Naive thymus-derived CD8-positive, alpha-beta T cell (primary cell): ENCODE data around the gene S1PR4. TPM values are rescaled to one million over a fixed set of nuclear protein-coding genes. Genes with fewer than 3 reads are reported as not detected.
"Not testable (repeated sequence)": the region's sequence is repeated elsewhere in the genome, so short reads cannot be mapped to it uniquely, and the experiment has no call there.

Source experiments
- ATAC-seq, 2 donors: fragments of 150-1000 bp; cut with Tn5 transposase in 1 of 2; sonication (Bioruptor Pico), chemical (Tn5 transposase) in 1 of 2; 1 replicate in 1 of 2; 2 replicates in 1 of 2; pipeline ENCODE4 v1.10.0; 2021; ENCODE audit warnings: mild to moderate bottlenecking in 2 of 2, moderate library complexity in 2 of 2
- POLR2A ChIA-PET: fragments of 350-600 bp; sonication (Branson Sonifier 250); formaldehyde crosslinking; loops from one replicate; lab custom pipeline; 2021; ENCODE audit warnings: antibody characterized with exemption; lab: Charles Lee
- DNase-seq, 10 donors: peaks; one replicate each; pipeline versions ENCODE4 v3.0.0 to v3.0.0-alpha.2; 2020 to 2022
- H3K27ac Mint-ChIP-seq, 10 donors: one replicate each; pipeline ENCODE4 v1.8.0; 2020 to 2022; ENCODE audit warnings: mild to moderate bottlenecking in 10 of 10, mixed read lengths in 10 of 10, moderate library complexity in 4 of 10, inconsistent platforms in 1 of 10
- H3K27me3 Mint-ChIP-seq, 5 donors: one replicate each; pipeline ENCODE4 v1.8.0; 2021 to 2022; ENCODE audit warnings: mixed read lengths in 5 of 5
- H3K36me3 Mint-ChIP-seq, 3 donors: one replicate each; pipeline ENCODE4 v1.8.0; 2020 to 2022; ENCODE audit warnings: mixed read lengths in 3 of 3, mild to moderate bottlenecking in 2 of 3, inconsistent platforms in 1 of 3
- H3K4me1 Mint-ChIP-seq, 4 donors: one replicate each; pipeline ENCODE4 v1.8.0; 2021 to 2022; ENCODE audit warnings: mixed read lengths in 4 of 4
- H3K4me3 Mint-ChIP-seq, 10 donors: one replicate each; pipeline ENCODE4 v1.8.0; 2020 to 2022; ENCODE audit warnings: mild to moderate bottlenecking in 10 of 10, mixed read lengths in 10 of 10, moderate library complexity in 6 of 10, inconsistent platforms in 1 of 10
- H3K9me3 Mint-ChIP-seq, 9 donors: one replicate each; pipeline ENCODE4 v1.8.0; 2020 to 2022; ENCODE audit warnings: mixed read lengths in 9 of 9, mild to moderate bottlenecking in 3 of 9, inconsistent platforms in 1 of 9, moderate library complexity in 1 of 9
- polyA plus RNA-seq, 3 donors: library from polyadenylated mRNA; unstranded; fragments of 300-500 nt; fragmentation: Illumina TruSeq; gene quantifications; one replicate each; pipeline ENCODE4 v1.2.3, GENCODE V29; 2021
- total RNA-seq, 8 experiments: library from RNA in 2 of 8; stranded (reverse) in 2 of 8; gene quantifications; one replicate each; pipeline ENCODE4 v1.2.3 and lab custom pipeline; 2021 to 2026

The S1PR4 gene
- total and polyA plus RNA-seq, 5 experiments from 2014 or later = 217 to 470 (median 286) TPM

DNA sequence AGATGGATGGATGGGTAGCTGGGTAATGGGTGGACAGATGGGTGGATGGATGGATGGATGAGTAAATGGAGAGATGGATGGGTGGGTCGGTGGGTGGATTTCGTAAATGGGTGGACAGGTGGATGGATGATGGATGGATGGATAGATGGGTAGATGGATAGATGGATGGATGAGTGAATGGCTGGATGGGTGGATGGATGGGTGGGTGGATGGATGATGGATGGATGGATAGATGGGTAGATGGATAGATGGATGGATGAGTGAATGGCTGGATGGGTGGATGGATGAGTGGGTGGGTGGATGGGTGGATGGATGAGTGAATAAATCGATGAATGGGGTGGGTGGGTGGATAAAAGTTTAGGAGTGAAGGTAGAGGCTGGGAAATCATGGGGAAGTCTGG is 24.1 kb upstream of the S1PR4 start:
- peak overlapping the region in 2 of 10 donors; percentile 77 to 86 for H3K27ac Mint-ChIP-seq
- H3K4me1 Mint-ChIP-seq, H3K9me3 Mint-ChIP-seq, H3K27me3 Mint-ChIP-seq, H3K36me3 Mint-ChIP-seq, POLR2A ChIA-PET, DNase-seq, ATAC-seq: not testable (repeated sequence)
- peak overlapping the region in 3 of 10 donors; percentile 69 to 75 (median 71) for H3K4me3 Mint-ChIP-seq

DNA sequence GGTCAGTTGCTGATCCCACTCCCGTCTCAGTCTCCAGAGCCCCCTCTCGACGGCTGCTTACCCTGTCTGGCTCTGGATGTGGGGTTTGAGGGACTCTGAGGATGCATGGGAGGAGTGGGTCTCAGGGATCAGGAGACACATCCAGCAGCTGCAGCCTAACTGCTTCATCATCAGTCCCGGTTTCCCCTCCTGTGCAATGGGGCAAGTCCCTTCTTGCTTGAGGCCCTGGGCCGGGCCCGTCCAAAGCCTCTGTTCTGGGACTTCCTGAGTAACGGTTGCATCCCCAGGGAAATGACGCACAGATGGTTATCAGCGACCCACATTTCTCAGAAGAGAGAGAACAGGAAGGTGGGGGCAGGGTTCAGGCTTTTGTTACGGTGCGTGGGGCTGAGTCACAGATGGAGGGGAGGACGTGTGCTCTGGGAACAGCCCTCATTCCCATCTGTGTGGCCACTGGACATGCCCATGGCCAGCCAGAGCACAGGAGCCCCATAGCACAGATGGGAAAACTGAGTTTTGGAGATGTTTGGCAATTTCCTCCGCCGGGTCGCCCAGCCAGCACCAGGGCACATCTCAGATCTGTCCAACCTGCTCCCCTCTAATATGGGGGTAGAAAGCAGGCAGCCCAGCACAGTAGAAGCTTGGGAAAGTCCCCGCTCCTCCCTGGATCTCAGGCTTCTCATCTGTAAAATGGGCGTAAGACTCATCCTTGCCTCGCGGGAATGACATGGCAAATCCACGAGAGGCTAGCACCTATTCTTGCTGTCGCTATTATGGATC is 23.4 kb upstream of the S1PR4 start:
- POLR2A ChIA-PET = no interaction called here
- H3K4me3 Mint-ChIP-seq = peak overlapping the region in 8 of 10 donors; percentile 47 to 75 (median 70)
- DNase-seq (peak; percentile 41 to 77 (median 68)), ATAC-seq (peak; percentile 88 to 95)
- peaks cover 0 to 10% (median 6%) of the 10 kb centered on the region in 4 donors for H3K4me1 Mint-ChIP-seq
- H3K27me3 Mint-ChIP-seq = no peaks in the 10 kb centered on the region
- H3K36me3 Mint-ChIP-seq = peaks cover 0 to under 1% (median 0%) of the 10 kb centered on the region in 3 donors
- H3K9me3 Mint-ChIP-seq = peaks cover 0 to 2% (median 0%) of the 10 kb centered on the region in 9 donors
- H3K27ac Mint-ChIP-seq = peak overlapping the region in 7 of 10 donors; percentile 74 to 88 (median 86)

DNA sequence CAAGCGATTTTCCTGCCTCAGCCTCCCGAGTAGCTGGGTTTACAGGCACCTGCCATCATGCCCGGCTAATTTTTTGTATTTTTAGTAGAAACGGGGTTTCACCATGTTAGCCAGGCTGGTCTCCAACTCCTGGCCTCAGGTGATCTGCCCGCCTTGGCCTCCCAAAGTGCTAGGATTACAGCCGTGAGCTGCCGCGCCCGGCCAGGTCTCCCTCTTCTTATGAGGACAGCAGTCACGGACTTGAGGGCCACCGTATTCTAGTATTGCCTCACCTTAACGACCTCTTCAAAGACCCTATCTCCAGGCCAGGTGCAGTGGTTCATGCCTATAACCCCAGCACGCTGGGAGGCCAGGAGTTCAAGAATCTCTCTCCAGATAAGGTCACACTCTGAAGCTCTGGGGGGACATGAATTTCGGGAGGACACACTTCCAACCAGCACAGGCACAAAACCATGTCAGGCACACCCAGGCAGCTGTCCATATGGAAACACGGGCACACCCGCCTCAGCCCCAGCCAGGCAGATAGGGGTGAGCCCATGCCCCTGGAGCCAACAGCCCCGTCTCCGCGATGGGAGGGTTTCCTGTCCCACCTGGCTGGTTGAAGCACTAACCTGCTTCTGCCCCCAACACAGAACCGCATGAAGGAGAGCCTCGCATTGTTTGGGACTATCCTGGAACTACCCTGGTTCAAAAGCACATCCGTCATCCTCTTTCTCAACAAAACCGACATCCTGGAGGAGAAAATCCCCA is 21.3 kb upstream of the S1PR4 start:
- DNase-seq (no peak), ATAC-seq (no peak)
- Mint-ChIP-seq H3K27ac (peak overlapping the region in 6 of 10 donors; percentile 27 to 76 (median 72)), H3K4me3 (no peak overlapping the region), H3K9me3 (peaks cover 0 to 4% (median 0%) of the 10 kb centered on the region in 9 donors), H3K27me3 (no peaks in the 10 kb centered on the region), H3K36me3 (peaks cover 0 to 3% (median 0%) of the 10 kb centered on the region in 3 donors), H3K4me1 (peaks cover 0 to 12% (median 7%) of the 10 kb centered on the region in 4 donors)
- POLR2A ChIA-PET = no interaction called here

DNA sequence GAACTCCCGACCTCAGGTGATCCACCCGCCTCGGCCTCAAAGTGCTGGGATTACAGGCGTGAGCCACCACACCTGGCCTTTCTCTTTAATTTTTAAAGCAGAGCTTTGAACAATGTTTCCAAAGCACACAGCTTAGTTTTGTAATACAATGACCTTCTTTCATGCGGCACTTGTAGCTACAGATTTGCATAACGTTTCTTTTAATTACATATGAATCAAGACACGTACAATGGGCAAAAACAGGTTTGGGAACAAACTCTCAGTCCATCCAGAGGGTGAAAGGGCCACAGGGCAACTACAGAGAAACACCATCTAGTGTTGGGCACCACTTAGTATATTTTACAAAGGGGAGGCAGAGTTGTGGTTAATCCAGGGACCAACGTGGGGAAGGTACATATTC is 19.0 kb upstream of the S1PR4 start:
- H3K36me3 Mint-ChIP-seq = peaks cover 0 to 3% (median 0%) of the 10 kb centered on the region in 3 donors
- peaks cover 0 to 4% (median 0%) of the 10 kb centered on the region in 9 donors for H3K9me3 Mint-ChIP-seq
- no peak overlapping the region for H3K27ac Mint-ChIP-seq
- peaks cover 9 to 25% (median 16%) of the 10 kb centered on the region in 4 donors for H3K4me1 Mint-ChIP-seq
- no peak for DNase-seq
- ATAC-seq = no peak
- no peak overlapping the region for H3K4me3 Mint-ChIP-seq
- POLR2A ChIA-PET = interaction anchor here (0.6 to 0.9 kb wide), 2 partner anchors 17 to 143 kb away, joined by 4 to 6 read pairs; no protein-coding TSS in a partner anchor
- no peaks in the 10 kb centered on the region for H3K27me3 Mint-ChIP-seq

DNA sequence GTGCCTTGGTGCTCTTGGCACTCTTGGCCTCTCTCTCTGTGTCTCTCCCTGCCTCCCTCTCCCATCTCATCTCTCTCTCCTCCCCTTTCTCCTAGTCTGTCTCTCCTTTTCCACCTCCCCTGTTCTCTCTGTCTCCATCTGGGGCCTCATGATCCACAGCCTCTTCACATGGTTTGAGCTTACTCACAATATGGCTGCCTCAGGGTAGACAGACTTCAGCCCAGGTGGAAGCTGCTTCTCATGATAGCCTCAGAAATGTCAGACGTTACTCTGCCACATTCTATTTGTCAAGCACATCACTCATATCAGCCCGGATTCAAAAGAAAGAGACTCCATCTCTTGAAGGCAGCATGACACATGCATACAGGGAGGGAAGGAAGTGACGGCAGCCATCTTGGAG is 18.4 kb upstream of the S1PR4 start:
- no peak for ATAC-seq
- POLR2A ChIA-PET = interaction anchor here (0.6 to 1.3 kb wide), 2 partner anchors 9 to 144 kb away, joined by 4 read pairs; no protein-coding TSS in a partner anchor
- DNase-seq = no peak

DNA sequence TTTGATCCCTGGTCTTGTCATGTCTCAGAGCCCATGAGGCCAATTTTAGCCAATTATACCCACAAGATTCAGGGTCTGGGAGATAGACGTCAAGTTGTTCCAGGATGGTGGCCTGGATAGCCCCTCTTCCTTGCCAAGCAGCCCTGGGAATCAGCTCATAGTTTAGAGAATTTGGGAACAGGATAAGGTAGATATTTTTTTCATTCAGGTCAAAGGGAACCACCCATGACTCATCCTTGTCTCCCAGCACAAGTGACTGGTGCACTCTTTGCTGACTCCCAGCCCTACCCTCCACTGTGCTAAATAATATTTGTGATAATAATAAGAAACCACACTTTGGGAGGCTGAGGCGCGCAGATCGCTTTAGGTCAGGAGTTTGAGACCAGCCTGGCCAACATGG is 17.1 kb upstream of the S1PR4 start:
- peaks cover 11 to 38% (median 21%) of the 10 kb centered on the region in 4 donors for H3K4me1 Mint-ChIP-seq
- H3K36me3 Mint-ChIP-seq = peaks cover 0 to 3% (median 0%) of the 10 kb centered on the region in 3 donors
- no peak overlapping the region for H3K4me3 Mint-ChIP-seq
- DNase-seq (no peak), ATAC-seq (no peak)
- H3K27ac Mint-ChIP-seq = peak overlapping the region in 1 of 10 donors; percentile 48
- POLR2A ChIA-PET = interaction anchor here (1.0 to 3.1 kb wide), 3 partner anchors 20 to 25 kb away, joined by 5 to 10 read pairs (median 6); no protein-coding TSS in a partner anchor
- no peaks in the 10 kb centered on the region for H3K27me3 Mint-ChIP-seq
- peaks cover 0 to 5% (median 0%) of the 10 kb centered on the region in 9 donors for H3K9me3 Mint-ChIP-seq

More for the DNA sequence above, 18.4 kb upstream of the S1PR4 start:
- Mint-ChIP-seq H3K9me3 (peaks cover 0 to 4% (median 0%) of the 10 kb centered on the region in 9 donors), H3K27me3 (no peaks in the 10 kb centered on the region), H3K4me1 (peaks cover 9 to 30% (median 16%) of the 10 kb centered on the region in 4 donors), H3K27ac (peak overlapping the region in 2 of 10 donors; percentile 3 to 80), H3K36me3 (peaks cover 0 to 3% (median 0%) of the 10 kb centered on the region in 3 donors), H3K4me3 (no peak overlapping the region)

DNA sequence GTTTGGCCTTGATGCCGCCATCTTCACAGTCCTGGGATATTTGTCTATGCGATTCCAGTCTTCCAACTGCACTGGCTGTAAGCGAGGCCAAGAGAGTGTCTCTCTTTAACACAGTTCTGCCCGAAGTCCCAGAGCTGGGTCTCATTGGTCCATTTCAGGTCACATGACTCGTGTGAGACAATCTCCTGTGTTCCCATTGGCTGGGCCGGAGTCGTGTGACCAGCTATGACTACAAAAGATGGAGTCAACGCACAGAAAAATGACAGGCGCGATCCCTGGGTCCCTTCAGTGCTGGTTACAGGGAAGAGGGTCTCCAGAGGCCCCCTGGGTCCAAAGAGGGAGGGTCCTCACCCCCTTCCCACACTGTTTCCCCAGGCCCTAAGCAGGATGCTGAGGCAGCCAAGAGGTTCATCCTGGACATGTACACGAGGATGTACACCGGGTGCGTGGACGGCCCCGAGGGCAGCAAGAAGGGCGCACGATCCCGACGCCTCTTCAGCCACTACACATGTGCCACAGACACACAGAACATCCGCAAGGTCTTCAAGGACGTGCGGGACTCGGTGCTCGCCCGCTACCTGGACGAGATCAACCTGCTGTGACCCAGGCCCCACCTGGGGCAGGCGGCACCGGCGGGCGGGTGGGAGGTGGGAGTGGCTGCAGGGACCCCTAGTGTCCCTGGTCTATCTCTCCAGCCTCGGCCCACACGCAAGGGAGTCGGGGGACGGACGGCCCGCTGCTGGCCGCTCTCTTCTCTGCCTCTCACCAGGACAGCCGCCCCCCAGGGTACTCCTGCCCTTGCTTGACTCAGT is 15.9 kb upstream of the S1PR4 start:
- DNase-seq (no peak), ATAC-seq (no peak)
- H3K4me3 Mint-ChIP-seq = no peak overlapping the region
- POLR2A ChIA-PET = interaction anchor here (0.7 to 3.1 kb wide), 3 partner anchors 19 to 24 kb away, joined by 4 to 10 read pairs (median 6); no protein-coding TSS in a partner anchor
- H3K36me3 Mint-ChIP-seq = peaks cover 0 to 3% (median 0%) of the 10 kb centered on the region in 3 donors
- H3K27ac Mint-ChIP-seq = peak overlapping the region in 3 of 10 donors; percentile 44 to 65 (median 58)
- no peaks in the 10 kb centered on the region for H3K27me3 Mint-ChIP-seq
- peaks cover 0 to 5% (median 0%) of the 10 kb centered on the region in 9 donors for H3K9me3 Mint-ChIP-seq
- H3K4me1 Mint-ChIP-seq = peaks cover 11 to 34% (median 18%) of the 10 kb centered on the region in 4 donors

DNA sequence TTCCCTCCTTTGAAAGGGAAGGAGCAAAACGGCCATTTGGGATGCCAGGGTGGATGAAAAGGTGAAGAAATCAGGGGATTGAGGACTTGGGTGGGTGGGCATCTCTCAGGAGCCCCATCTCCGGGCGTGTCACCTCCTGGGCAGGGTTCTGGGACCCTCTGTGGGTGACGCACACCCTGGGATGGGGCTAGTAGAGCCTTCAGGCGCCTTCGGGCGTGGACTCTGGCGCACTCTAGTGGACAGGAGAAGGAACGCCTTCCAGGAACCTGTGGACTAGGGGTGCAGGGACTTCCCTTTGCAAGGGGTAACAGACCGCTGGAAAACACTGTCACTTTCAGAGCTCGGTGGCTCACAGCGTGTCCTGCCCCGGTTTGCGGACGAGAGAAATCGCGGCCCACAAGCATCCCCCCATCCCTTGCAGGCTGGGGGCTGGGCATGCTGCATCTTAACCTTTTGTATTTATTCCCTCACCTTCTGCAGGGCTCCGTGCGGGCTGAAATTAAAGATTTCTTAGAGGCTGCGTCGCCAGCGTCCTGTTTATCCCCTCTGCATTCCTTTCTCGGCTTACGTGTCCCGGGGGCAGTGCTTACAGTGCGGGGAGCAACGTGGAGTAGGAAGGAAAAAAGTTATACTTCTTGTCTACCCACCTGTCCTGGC is 15.2 kb upstream of the S1PR4 start:
- H3K4me1 Mint-ChIP-seq = peaks cover 11 to 40% (median 17%) of the 10 kb centered on the region in 4 donors
- peak overlapping the region in 4 of 10 donors; percentile 24 to 65 (median 55) for H3K4me3 Mint-ChIP-seq
- peaks cover 0 to 3% (median 0%) of the 10 kb centered on the region in 3 donors for H3K36me3 Mint-ChIP-seq

DNA sequence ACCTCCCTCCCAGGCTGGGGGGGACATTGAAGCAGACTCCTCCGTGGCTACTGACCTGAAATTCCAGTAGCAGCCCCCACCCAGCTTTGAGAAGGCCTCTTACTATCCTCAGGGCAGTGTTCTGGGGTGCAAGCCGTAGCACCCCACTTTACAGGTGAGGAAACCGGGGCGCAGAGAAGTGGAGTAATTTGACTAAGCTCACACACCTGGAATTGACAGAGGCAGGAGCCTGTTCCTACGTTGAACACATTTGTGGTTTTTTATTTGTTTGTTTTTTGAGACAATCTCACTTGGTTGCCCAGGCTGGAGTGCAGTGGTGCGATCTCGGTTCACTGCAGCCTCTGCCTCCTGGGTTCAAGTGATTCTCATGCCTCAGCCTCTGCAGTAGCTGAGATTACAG is 14.6 kb upstream of the S1PR4 start:
- peaks cover 0 to 5% (median 0%) of the 10 kb centered on the region in 9 donors for H3K9me3 Mint-ChIP-seq
- ATAC-seq (no peak), DNase-seq (no peak)
- no peak overlapping the region for H3K4me3 Mint-ChIP-seq
- H3K27me3 Mint-ChIP-seq = no peaks in the 10 kb centered on the region
- H3K27ac Mint-ChIP-seq = peak overlapping the region in 1 of 10 donors; percentile 75
- peaks cover 0 to 3% (median 0%) of the 10 kb centered on the region in 3 donors for H3K36me3 Mint-ChIP-seq
- POLR2A ChIA-PET = interaction anchor here (1.3 to 3.4 kb wide), 3 partner anchors 13 to 20 kb away, joined by 3 to 14 read pairs (median 10); no protein-coding TSS in a partner anchor
- H3K4me1 Mint-ChIP-seq = peaks cover 11 to 40% (median 17%) of the 10 kb centered on the region in 4 donors

More for the DNA sequence above, 15.2 kb upstream of the S1PR4 start:
- Mint-ChIP-seq H3K9me3 (peaks cover 0 to 5% (median 0%) of the 10 kb centered on the region in 9 donors), H3K27ac (peak overlapping the region in 8 of 10 donors; percentile 3 to 80 (median 64)), H3K27me3 (no peaks in the 10 kb centered on the region)
- DNase-seq (peak; percentile 50 to 83 (median 67)), ATAC-seq (peak; percentile 97 to 99)
- POLR2A ChIA-PET = interaction anchor here (1.3 to 3.4 kb wide), 3 partner anchors 13 to 21 kb away, joined by 3 to 14 read pairs (median 10); no protein-coding TSS in a partner anchor

DNA sequence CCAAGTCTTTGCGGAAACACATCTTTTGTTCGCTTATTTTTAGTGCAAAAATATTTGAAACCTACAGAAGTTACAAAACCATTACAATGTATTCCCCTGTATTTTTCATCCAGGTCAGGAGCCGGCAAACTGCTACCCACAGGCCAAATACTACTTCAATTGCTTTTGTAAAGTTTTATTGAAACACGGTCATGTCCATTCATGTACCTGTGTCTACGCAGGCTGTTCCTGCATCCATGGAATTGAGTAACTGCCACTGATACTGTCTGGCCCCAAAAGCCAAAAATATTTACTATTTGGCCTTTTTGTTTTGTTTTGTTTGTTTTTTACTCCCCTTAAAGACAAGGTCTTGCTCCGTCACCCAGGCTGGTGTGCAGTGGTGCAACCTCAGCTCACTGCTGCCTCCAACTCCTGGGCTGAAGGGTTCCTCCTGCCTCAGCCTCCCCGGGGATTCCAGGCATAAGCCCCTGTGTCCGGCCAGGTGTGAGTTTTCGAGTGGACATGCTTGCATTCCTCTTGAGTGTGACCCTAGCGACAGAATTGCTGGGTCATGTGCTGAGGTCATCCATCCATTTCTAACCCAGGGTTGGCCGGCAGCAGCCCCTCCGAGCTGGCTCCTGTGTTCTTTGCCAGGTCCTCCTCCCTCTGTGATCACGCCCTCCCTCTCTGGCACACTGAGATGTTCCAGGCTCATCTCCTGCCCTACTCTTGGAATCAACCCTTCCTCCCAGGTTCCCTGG is 10.9 kb upstream of the S1PR4 start:
- Mint-ChIP-seq H3K27ac (peak overlapping the region in 5 of 10 donors; percentile 7 to 73 (median 24)), H3K36me3 (no peaks in the 10 kb centered on the region), H3K9me3 (peaks cover 0 to 4% (median 0%) of the 10 kb centered on the region in 9 donors), H3K4me3 (no peak overlapping the region), H3K27me3 (no peaks in the 10 kb centered on the region), H3K4me1 (peaks cover 12 to 61% (median 26%) of the 10 kb centered on the region in 4 donors)
- POLR2A ChIA-PET = interaction anchor here (1.0 kb wide), 1 partner anchor 9 kb away, joined by 5 read pairs; no protein-coding TSS in a partner anchor
- ATAC-seq (no peak), DNase-seq (no peak)
